22Rv1 (cell line): ENCODE results near the gene SCNN1A.

Source experiments
- CTCF ChIP-seq: fragments of 450-650 bp; IDR thresholded peaks from 2 replicates; pipeline ENCODE4 v1.5.1; 2017; ENCODE audit warnings: mild to moderate bottlenecking
- ZFX ChIP-seq: fragments of 450-650 bp; IDR thresholded peaks from 2 replicates; pipeline ENCODE4 v1.6.1; 2017; ENCODE audit warnings: antibody characterized with exemption, borderline replicate concordance

GRCh38 chr12:6367969-6368892, 7.1 kb downstream of the SCNN1A start:
- TF ChIP-seq CTCF (no peak), ZFX (no peak)
